Measurements from ENCODE around the gene ALDH2. TPM values are rescaled to one million over a fixed set of nuclear protein-coding genes. Genes with fewer than 3 reads are reported as not detected.

The ALDH2 gene
- total and polyA plus RNA-seq, 2 of the 8 experiments (the other 6 are each of a cell fraction or from before 2014, with no cell fraction given), result 25.4 to 43.8 TPM

DNA sequence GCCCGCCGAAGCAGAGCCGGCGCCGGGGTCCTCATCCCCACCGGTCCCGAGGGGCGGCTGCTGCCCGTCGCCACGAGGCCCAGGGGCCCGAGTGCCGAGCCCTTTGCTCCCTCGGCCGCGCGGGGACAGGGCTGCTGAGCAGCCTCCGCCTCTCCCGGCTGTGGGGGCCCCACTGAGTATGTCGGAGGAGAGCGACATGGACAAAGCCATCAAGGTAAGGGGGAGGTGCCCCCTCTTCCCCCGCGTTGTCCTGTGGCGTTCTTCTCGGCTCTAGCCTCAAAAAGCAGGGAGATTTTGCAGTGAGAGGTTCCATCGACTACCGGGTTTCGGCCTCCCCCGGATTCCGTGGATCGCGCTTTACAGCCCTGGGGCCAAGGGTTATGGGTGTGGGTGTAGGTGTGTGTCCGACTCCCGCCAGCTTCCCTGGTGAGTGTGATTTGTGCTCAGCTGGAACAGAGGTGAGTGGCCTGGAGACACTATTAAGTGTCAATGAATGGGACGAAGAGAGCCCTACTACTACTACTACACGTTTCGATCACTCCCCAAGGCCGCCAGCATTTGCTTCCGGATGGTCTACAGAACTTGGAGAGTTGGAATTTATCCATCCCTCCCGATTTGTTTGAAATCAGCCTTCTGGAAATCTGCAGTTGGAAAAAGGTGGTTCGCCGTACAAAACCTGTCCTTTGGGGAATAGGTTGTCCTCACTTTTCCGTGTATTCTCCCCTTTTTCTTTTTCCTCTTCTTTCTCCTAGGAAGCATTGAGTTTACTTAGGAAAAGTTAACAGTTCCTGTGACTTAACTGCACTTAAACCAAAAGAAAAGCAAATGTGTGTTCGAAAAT is 76.0 kb downstream of the ALDH2 start (continued):
- TF ChIP-seq, protein P1, sequence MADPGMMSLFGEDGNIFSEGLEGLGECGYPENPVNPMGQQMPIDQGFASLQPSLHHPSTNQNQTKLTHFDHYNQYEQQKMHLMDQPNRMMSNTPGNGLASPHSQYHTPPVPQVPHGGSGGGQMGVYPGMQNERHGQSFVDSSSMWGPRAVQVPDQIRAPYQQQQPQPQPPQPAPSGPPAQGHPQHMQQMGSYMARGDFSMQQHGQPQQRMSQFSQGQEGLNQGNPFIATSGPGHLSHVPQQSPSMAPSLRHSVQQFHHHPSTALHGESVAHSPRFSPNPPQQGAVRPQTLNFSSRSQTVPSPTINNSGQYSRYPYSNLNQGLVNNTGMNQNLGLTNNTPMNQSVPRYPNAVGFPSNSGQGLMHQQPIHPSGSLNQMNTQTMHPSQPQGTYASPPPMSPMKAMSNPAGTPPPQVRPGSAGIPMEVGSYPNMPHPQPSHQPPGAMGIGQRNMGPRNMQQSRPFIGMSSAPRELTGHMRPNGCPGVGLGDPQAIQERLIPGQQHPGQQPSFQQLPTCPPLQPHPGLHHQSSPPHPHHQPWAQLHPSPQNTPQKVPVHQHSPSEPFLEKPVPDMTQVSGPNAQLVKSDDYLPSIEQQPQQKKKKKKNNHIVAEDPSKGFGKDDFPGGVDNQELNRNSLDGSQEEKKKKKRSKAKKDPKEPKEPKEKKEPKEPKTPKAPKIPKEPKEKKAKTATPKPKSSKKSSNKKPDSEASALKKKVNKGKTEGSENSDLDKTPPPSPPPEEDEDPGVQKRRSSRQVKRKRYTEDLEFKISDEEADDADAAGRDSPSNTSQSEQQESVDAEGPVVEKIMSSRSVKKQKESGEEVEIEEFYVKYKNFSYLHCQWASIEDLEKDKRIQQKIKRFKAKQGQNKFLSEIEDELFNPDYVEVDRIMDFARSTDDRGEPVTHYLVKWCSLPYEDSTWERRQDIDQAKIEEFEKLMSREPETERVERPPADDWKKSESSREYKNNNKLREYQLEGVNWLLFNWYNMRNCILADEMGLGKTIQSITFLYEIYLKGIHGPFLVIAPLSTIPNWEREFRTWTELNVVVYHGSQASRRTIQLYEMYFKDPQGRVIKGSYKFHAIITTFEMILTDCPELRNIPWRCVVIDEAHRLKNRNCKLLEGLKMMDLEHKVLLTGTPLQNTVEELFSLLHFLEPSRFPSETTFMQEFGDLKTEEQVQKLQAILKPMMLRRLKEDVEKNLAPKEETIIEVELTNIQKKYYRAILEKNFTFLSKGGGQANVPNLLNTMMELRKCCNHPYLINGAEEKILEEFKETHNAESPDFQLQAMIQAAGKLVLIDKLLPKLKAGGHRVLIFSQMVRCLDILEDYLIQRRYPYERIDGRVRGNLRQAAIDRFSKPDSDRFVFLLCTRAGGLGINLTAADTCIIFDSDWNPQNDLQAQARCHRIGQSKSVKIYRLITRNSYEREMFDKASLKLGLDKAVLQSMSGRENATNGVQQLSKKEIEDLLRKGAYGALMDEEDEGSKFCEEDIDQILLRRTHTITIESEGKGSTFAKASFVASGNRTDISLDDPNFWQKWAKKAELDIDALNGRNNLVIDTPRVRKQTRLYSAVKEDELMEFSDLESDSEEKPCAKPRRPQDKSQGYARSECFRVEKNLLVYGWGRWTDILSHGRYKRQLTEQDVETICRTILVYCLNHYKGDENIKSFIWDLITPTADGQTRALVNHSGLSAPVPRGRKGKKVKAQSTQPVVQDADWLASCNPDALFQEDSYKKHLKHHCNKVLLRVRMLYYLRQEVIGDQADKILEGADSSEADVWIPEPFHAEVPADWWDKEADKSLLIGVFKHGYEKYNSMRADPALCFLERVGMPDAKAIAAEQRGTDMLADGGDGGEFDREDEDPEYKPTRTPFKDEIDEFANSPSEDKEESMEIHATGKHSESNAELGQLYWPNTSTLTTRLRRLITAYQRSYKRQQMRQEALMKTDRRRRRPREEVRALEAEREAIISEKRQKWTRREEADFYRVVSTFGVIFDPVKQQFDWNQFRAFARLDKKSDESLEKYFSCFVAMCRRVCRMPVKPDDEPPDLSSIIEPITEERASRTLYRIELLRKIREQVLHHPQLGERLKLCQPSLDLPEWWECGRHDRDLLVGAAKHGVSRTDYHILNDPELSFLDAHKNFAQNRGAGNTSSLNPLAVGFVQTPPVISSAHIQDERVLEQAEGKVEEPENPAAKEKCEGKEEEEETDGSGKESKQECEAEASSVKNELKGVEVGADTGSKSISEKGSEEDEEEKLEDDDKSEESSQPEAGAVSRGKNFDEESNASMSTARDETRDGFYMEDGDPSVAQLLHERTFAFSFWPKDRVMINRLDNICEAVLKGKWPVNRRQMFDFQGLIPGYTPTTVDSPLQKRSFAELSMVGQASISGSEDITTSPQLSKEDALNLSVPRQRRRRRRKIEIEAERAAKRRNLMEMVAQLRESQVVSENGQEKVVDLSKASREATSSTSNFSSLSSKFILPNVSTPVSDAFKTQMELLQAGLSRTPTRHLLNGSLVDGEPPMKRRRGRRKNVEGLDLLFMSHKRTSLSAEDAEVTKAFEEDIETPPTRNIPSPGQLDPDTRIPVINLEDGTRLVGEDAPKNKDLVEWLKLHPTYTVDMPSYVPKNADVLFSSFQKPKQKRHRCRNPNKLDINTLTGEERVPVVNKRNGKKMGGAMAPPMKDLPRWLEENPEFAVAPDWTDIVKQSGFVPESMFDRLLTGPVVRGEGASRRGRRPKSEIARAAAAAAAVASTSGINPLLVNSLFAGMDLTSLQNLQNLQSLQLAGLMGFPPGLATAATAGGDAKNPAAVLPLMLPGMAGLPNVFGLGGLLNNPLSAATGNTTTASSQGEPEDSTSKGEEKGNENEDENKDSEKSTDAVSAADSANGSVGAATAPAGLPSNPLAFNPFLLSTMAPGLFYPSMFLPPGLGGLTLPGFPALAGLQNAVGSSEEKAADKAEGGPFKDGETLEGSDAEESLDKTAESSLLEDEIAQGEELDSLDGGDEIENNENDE (IDR thresholded peaks at IDR 0.05; ENCODE audit: insufficient replicate concordance, low read length), result no peak
- TF ChIP-seq, protein P2, sequence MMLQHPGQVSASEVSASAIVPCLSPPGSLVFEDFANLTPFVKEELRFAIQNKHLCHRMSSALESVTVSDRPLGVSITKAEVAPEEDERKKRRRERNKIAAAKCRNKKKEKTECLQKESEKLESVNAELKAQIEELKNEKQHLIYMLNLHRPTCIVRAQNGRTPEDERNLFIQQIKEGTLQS (IDR thresholded peaks at IDR 0.05; ENCODE audit: insufficient read depth, low read depth, low read length), result no peak
- TF ChIP-seq TBP (IDR thresholded peaks at IDR 0.05; ENCODE audit: low read depth, low read length), result no peak
- no peak for TF ChIP-seq SRF (IDR thresholded peaks at IDR 0.05; ENCODE audit: low read depth, low read length)
